ENCODE results near the gene GRIK1.
"Not testable (repeated sequence)": the region's sequence is repeated elsewhere in the genome, so short reads cannot be mapped to it uniquely, and the experiment has no call there.

The GRIK1 gene

DNA sequence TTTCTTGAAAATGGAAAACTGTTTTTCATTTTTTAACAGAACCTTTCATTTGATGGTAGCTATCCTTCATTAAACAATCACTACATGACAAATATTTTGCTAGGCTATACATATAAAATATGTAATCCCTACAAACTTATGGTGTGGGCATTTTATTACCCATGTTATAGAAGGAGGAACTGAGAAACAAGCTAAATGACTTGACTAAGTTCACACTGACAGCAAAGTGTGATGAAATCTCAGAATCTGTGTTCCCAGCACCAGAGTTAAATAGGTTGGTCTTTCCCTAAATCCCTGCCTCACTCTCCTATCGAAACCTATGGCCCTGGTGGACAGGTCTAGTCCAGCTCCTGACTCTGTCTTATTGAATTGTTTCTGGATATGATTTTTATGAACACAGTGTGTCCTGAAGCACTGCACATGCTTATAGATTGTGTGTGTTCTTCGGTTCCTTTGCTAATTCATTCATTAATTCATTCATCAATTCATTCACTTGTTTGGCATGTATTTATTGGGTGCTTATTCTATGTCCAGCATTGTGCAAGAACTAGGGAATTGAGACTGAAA, 301.0 kb downstream of the GRIK1 start:
- DNase-seq: no peak

DNA sequence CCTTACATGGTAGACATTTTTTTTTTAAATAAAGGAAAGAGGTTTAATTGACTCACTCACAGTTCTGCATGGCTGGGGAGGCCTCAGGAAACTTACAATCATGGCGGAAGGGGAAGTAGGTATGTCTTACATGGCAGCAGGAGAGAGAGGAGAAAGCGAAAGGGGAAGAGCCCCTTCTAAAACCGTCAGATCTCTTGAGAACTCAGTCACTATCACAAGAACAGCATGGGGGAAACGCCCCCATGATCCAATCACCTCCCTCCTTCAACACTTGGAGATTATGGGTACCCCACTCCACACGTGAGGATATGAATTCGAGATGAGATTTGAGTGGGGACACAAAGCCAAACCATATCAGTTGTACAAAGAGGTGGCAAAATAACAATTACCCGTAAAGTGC, 301.7 kb downstream of the GRIK1 start:
- no peak for DNase-seq

GRCh38 chr21:29637553-29637952, 302.2 kb downstream of the GRIK1 start:
- DNase-seq: no peak

- no peak for DNase-seq
These were observed 302.7 kb downstream of the GRIK1 start for GRCh38 chr21:29637134-29637533.

GRCh38 chr21:29634418-29634817, 305.4 kb downstream of the GRIK1 start:
- no peak for DNase-seq

- no peak for DNase-seq
These were observed 306.0 kb downstream of the GRIK1 start for GRCh38 chr21:29633756-29634155.

DNA sequence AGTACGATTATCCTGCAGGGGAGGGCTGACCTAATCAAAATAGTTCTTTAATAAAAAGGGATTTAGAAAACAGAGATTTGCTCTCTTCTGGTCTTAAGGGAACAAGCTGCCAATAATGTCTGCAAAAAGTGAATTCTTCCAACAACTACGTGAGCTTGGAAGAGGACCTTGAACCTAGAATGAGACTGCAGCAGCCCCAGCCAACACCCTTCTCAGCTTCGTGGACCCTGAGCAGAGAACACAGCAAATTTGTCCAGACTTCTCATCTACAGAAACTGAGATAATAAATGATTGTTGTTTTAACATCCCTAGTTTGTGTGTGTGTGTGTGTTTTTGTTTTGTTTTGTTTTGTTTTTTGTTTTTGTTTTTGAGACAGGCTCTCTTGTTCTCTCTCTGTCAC, 309.4 kb downstream of the GRIK1 start:
- DNase-seq: no peak

GRCh38 chr21:29627905-29628304, 311.9 kb downstream of the GRIK1 start:
- no peak for DNase-seq

DNA sequence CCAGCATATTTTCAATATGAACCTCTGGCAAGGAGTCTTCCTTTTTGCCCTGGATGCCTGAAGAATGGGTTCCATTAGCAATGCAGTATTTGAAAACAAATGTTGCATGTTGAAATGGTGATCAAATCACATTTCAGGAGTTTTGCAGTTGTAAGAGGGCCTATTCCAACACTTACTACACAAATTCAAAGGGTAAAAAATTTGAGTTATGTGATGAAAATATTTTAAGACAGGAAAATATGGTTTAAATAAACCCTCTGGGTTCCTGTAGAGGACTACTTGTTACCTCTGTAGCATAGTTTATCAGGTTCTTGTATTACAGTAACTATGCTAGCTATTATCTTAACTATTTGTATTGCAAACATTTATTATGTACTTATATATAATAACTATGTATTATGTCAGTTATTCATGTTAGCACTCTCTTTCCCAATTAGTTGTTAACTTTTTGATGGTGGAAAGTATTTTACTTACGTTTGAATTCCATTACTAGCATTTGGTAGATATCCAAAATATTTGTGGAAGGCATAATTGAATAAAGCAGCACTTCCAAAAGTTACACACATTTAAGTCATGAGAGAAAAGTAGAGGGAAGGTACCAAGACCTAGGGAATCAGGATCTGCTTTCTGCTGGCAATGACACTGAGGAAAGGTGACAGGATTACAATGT, 312.9 kb downstream of the GRIK1 start:
- no peak for DNase-seq

DNA sequence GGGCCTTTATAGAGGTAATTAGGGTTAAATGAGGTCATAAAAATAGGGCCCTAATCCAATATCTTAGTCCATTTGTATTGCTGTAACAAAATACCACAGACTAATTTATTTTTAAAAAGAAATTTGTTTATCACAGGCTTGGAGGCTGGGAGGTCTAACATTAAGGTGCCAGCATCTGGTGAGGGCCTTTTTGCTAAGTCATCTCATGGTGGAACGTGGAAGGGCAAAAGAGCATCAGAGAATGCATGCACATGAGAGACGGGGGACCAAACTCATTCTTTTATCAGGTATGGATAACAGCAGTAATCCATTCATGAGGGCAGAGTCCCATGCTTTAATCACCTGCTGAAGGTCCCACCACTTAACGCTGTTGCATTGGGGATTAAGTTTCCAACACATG, 313.8 kb downstream of the GRIK1 start:
- DNase-seq: no peak

GRCh38 chr21:29624776-29625175, 315.0 kb downstream of the GRIK1 start:
- DNase-seq: no peak

DNA sequence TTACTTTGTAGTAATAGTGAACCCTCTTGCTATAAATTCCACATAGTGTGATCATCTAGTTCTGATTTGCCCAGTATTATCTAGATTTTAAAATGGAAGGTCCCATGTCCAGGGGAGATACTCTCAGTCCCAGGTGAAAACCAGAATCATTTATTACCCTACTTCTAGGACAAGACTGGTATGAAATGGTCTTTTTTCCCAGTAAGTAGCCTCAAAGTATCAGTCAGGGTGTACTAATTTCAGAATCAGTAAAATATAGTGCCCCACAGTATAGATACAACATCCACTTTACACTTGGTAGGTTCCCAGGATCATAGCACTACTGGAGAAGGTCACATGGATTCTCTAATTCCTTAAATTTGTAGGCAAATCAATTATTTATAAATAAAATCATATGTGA, 318.3 kb downstream of the GRIK1 start:
- no peak for DNase-seq

- no peak for DNase-seq
These were observed 323.5 kb downstream of the GRIK1 start for GRCh38 chr21:29616209-29616751.

DNA sequence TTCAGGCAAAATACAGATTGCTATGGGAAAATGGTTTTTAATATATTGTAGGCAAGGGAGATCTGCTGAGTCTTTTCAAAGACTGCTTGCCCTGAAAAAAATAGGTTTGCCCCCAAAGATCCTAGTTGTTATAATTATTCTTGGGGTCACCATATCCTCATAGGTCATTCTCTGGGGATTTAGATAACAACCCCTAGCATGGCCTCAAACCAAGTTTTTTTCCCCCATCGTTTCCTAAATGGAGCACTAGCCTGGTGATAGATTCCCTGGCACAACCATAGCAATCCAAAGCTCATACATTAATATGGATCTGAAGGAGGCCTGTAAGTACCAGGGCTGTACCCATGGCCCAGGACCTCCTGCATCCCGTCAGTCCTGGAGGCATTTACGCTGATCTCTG, 325.9 kb downstream of the GRIK1 start:
- DNase-seq: no peak

DNA sequence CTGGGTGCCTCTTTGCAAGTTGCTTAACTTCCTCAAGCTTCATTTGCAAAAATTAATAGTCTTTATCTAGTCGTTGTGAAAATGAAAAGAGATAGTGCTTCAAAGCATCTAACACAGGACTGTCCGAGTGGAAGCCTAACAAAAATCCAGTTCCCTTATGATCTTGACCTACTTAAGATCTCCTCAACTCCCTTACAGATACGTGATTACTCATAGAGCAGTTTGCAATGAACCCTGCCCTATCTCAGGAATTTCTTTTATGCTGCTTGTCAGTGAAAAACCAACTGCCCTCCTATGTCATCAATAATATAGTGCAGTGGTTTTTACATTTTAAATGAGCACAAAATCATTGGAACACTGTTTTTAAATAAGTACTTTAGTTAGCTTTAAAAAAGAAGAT, 326.8 kb downstream of the GRIK1 start:
- no peak for DNase-seq

DNA sequence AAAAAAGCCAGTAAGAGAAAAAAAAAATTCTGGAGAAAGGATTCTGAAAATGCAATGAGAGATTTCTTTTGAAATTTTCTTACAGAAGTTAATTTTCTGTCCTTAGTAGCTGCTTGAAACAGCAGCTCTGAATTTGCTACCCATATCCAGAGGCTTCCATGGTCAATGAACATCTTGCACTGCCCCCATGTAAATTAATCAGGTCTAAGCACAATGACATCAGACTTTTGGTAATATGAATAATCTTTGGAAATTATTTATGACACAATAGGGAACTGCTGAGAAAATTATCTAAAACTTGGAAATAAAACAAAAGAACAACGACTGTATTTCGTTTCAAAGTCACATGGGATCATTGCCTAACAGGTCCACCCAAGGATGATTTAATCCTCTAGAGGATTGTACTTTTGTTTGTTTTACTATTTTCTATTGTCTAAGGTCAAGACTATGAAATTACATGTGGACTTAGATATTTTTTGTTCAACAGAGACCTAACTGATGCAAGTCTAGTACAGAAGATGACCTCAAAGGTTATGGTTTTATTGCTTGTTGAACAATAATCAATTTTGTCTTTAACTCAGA, 328.9 kb downstream of the GRIK1 start:
- no peak for DNase-seq

DNA sequence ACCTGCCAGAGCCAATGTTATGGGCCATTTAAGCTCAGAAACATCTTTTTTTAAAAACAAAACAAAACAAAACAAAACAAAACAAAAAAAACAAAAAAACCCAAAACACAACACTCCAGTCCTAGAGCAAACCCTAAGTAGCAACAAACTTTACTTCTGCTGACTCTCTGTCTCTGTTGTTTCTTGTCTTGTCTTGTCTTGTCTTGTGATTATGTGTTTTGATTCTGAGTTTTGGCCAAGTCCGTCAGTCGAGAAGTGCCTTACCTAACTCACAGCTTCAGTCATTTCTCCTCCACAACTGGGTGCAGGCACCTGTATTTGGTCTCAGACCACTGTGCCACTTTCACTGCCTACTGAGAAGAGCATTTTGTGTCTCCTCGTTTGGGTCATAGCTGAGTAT, 333.2 kb downstream of the GRIK1 start:
- DNase-seq: no peak

GRCh38 chr21:29605219-29605618, 334.6 kb downstream of the GRIK1 start:
- not testable (repeated sequence) for DNase-seq

DNA sequence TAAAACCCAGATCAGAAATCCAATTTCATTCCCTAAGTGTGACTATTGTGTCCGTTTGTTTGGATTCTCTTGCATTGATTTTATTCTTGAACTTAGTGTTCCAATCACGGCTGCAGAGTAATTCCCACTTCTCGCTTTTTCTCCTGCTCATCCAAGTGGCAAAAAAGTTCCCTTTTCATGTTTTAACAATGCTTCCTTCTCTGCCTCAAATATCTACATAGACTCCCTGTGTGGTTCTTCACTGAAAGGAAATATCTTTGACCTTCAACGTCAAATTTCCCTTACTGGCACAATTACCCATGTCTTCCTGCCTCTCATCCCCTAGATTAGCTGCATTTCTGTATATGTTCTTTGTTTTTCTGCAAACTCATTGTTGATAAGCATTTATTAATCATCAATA, 335.7 kb downstream of the GRIK1 start:
- no peak for DNase-seq

GRCh38 chr21:29601047-29601446, 338.7 kb downstream of the GRIK1 start:
- DNase-seq: no peak

DNA sequence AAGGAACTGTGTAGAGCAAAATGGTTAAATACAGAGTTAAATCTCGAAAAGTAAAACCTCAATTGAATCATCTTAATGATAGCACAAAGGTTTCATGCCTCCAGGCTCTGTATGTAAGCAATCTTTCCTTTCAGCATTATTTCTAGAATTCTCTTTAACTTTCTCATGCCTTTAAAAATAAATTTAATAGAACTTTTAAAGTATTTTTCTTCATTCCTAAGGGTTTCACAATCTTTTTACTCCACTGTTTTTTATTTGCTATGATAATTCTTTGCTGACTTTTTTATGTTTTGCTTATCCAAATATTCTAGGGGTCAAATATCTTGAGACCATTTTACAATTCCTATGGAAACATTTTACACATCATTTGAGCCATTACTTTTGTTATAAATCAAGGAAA, 353.1 kb downstream of the GRIK1 start:
- DNase-seq: no peak

- no peak for DNase-seq
These were observed 354.3 kb downstream of the GRIK1 start for GRCh38 chr21:29585462-29585861.

- DNase-seq: no peak
These were observed 356.3 kb downstream of the GRIK1 start for GRCh38 chr21:29583424-29583924.

DNA sequence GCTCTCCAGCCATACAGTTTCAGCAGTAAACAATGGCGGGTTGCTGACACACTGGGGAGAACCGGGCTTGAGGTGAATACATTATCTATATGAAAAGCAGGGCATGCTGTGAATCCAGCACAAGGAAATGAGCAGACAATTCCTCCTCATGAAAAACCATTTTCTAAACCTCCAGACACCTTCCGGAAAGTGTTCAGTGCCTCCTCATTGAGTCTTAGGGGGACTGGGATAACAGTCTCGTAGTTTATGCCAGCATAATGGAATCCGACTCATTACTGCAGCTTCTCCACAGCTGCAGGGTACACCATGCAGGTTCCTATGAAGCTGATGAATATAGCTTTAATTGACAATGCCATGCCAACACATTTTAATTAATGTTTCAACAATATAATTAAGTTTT, 356.9 kb downstream of the GRIK1 start:
- DNase-seq: no peak
